HEK293T (cell line): ENCODE measurements around the gene RNF31.

ENCODE experiments used
- BHLHE40 ChIP-seq: fragments of 450-650 bp; IDR thresholded peaks from 2 replicates; pipeline ENCODE4 v1.6.1; 2016; ENCODE audit warnings: mild to moderate bottlenecking, moderate library complexity, borderline replicate concordance
- ELF4 ChIP-seq: fragments of 450-650 bp; IDR thresholded peaks from 2 replicates; pipeline ENCODE4 v1.6.1; 2017; ENCODE audit warnings: antibody characterized with exemption
- FOXA1 ChIP-seq: fragments of 450-650 bp; IDR thresholded peaks from 2 replicates; pipeline ENCODE4 v1.6.1; 2016; ENCODE audit warnings: mild to moderate bottlenecking
- FOXM1 ChIP-seq: fragments of 450-650 bp; IDR thresholded peaks from 2 replicates; pipeline ENCODE4 v1.6.1; 2017; ENCODE audit warnings: mild to moderate bottlenecking, borderline replicate concordance
- HDGF ChIP-seq: fragments of 450-650 bp; IDR thresholded peaks from 2 replicates; pipeline ENCODE4 v1.6.1; 2017; ENCODE audit warnings: antibody characterized with exemption, borderline replicate concordance
- L3MBTL2 ChIP-seq: fragments of 450-650 bp; conservative IDR thresholded peaks from 2 replicates; pipeline ENCODE4 v1.6.1; 2016; ENCODE audit warnings: mild to moderate bottlenecking
- NFRKB ChIP-seq: fragments of 450-650 bp; IDR thresholded peaks from 2 replicates; pipeline ENCODE4 v1.6.1; 2016; ENCODE audit warnings: mild to moderate bottlenecking, moderate library complexity
- SP1 ChIP-seq: fragments of 450-650 bp; IDR thresholded peaks from 2 replicates; pipeline ENCODE4 v1.6.1; 2017
- TARDBP ChIP-seq: fragments of 450-650 bp; IDR thresholded peaks from 2 replicates; pipeline ENCODE4 v1.6.1; 2016
- ZNF384 ChIP-seq: fragments of 450-650 bp; IDR thresholded peaks from 2 replicates; pipeline ENCODE4 v1.6.1; 2016

GRCh38 chr14:24178399-24179178, 31.3 kb downstream of the RNF31 start:
- TF ChIP-seq ELF4, result no peak
- TF ChIP-seq FOXM1, result no peak
- no peak for TF ChIP-seq ZNF384
- no peak for TF ChIP-seq HDGF
- no peak for TF ChIP-seq FOXA1
- TF ChIP-seq SP1, result no peak
- TF ChIP-seq BHLHE40, result no peak
- TF ChIP-seq TARDBP, result no peak
- TF ChIP-seq NFRKB, result no peak
- TF ChIP-seq L3MBTL2, result no peak
